Measurements from ENCODE around the gene CGB7.
"Not testable (repeated sequence)": the region's sequence is repeated elsewhere in the genome, so short reads cannot be mapped to it uniquely, and the experiment has no call there.

The CGB7 gene

GRCh38 chr19:49057636-49058234 is at the start of gene CGB7:
TSS of gene CGB7 (minus strand) at chr19:49057749. CDS start at chr19:49055375, 2,374 bp downstream.
- peak; percentile 18 for DNase-seq (ENCODE audit: low spot score)

DNA sequence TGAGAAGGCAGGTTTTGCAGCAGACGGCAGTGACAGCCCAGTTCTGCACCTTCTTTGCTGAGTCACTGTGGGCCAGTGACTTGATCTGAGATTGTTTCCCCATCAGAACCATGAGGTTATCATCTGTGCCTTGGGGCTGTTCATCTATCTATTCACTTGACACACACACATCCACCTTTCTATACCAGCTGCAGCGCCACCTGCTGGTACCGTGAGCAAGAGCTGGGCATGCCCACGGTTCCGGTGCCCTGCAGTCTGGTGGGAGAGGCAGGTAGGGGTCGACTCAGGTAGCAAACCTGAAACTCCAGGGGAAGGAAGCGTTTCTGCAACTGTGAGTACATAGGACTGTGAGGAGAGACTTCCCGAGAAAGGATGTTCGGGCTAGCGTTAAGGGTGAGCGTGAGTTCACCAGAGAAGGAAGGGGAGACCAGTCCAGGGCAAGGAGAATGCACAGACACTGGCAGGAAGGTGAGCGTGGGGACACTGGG is 49.1 kb upstream of the CGB7 start:
- peak; percentile 63 for DNase-seq (ENCODE audit: low spot score)

DNA sequence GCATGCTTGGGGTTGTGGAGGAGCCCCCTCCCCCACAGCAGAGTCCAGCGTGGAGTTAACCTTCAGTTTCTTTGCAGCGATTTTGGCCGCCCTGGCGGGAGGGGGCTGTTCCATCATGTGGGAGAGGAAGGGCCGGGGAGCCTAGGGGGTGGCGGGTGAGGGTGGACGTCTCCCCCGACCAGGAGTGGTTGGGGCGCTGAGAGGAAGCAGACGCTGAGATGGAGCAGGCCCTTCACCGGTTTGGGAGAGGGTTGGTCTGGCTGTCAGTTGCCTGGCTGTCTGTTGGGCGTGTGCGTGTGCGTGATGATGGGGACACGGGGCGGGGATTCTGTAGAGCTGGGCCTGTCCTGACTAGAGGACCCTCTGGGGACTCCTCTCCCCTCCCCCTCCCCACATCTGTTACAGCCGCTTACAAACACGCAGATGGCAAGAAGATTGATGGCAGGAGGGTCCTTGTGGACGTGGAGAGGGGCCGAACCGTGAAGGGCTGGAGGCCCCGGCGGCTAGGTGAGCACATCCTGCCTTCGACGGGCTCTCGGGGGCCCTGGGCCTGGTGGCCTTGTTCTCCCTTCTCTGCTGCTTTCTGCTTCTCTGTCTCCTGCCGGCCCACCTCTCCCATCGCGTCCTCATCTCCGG is 46.8 kb upstream of the CGB7 start:
- DNase-seq (ENCODE audit: low spot score) = no peak

DNA sequence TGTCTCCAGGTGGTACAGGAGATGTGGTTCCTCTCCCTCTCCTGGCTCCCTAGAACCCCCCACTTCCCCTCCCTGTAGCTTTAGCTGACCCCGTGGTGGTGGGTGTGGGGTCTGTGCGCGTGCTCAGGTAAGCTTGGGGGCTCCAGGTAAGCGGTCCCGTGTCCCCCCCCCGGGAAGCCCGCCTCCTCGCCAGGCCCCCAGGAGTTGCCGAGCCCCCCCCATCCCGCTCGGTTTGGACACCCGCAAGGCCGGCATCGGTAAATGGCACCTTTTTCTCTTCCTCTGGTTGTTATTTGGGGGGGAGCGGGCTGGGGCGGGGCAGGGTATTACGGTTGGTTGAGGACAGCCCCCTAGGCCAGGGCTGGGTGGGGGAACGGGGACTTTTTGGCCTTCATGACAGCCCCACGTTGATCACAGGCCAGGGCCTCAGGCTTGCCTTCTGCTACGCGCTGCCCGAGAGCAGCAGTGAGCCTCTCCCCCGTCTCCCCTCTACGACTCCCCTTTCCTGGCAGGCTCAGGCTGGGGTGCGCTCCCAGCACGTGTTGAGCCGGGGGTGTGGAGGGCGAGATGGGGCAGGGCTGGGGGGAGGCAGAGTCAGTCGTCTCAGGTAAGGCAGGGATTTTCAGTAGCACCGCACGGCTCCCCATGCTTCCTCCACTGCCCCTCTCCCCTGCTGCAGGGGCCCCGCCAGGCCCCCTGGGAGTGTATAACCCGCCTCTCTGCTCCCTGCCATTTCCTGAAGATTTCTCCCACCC is 46.0 kb upstream of the CGB7 start:
- DNase-seq (ENCODE audit: low spot score) = no peak

GRCh38 chr19:49102303-49102702 is 44.8 kb upstream of the CGB7 start:
- no peak for DNase-seq (ENCODE audit: low spot score)

GRCh38 chr19:49101160-49101559 is 43.6 kb upstream of the CGB7 start:
- DNase-seq (ENCODE audit: low spot score) = no peak

- no peak for DNase-seq (ENCODE audit: low spot score)
Measured at GRCh38 chr19:49098795-49099194, 41.2 kb upstream of the CGB7 start.

GRCh38 chr19:49097453-49098288 is 40.1 kb upstream of the CGB7 start:
- DNase-seq (ENCODE audit: low spot score) = peak; percentile 83

GRCh38 chr19:49094505-49095482 is 37.2 kb upstream of the CGB7 start:
- DNase-seq (ENCODE audit: low spot score) = no peak

GRCh38 chr19:49092686-49093085 is 35.1 kb upstream of the CGB7 start:
- DNase-seq (ENCODE audit: low spot score) = no peak

DNA sequence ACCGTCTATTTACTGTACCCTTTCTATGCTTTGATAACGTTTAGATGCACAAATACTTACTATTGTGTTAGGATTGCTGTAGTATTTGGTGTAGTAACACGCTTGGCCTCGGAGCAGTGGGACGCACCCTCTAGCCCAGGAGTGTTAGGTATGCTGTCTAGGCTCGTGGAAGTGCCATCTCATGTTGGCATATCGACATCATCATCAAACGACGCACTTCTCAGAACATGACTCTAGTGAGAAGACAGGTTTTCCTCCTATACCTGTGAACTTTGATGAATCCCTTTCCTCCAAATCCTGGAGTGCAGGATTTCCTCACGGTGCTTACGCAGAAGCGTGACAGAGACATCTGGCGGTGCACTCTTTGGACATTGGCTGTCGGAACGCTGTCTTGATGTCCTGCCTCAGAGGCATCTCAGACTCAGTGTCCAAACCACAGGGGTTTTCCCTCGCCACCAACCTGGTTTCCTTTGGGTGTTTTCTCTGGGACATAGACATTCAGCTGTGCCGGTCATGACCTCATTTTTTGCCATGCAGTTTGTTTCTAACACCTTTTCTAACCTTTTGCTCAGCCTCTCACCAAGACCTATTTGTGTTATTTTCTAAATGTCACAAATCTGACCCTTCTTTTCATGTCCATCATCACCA is 34.0 kb upstream of the CGB7 start:
- no peak for DNase-seq (ENCODE audit: low spot score)

DNA sequence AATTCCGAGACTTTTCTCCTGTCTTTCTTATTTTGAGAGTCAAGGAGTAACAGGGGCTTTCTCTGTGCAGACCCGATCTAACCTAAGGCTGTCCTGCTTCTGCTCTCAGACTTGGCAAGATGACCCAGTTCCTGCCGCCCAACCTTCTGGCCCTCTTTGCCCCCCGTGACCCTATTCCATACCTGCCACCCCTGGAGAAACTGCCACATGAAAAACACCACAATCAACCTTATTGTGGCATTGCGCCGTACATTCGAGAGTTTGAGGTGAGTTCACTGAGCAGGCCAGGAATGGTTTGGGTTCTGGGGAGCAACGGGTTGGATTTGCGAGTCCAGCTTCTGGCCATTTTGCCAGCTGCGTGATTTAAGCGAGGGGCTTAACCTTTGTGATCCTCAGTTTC is 28.7 kb upstream of the CGB7 start:
- no peak for DNase-seq (ENCODE audit: low spot score)

GRCh38 chr19:49085868-49086232 is 28.3 kb upstream of the CGB7 start:
- no peak for DNase-seq (ENCODE audit: low spot score)

DNA sequence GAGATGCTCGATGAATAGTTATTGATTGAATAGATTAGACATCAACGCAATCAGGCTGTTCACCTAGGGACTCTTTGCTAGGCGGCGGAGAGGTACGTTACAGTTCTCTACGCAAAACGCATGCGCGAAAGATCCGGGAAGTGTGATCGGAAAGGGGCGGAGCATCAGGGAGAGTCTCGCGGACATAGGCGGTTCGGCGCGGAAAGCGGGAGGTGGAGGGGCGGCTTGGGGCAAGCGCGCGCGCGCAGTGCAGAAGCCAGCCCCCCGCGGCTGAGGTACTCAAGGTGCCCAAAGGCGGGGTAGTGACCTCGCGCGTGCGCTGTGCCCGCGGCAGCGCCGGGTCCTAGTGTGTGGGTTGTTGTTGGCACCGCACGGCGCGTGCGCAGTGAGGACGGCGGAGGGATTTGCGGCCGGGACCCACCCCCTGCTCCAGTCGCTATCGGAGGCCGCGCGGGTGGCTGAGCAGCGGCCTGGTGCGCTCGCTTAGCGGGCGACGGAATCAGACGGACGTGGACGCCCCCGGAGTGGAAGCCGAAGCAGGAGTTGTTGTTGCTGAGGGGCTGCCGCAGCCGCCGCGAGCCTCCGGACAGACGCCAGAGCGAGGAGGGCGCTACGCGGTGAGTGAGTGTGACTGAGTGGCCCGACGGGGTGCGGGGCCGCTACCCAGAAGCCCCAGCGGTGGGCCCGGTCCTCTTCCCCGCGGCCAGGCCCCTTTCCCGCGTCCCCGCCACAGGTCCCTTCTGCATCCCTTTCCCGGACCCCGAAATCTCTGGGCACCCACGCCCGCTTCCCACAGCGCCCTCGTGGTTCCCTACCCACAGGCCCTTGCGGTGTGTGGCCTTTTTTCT is 27.7 kb upstream of the CGB7 start, which contains the start of gene SNRNP70:
TSS of gene SNRNP70 (plus strand) at position 432 of the 848 bp plus-strand sequence. CDS start 964 bp downstream, outside the sequence.
- peak; percentile 100 for DNase-seq (ENCODE audit: low spot score)

- no peak for DNase-seq (ENCODE audit: low spot score)
Measured at GRCh38 chr19:49084206-49085019, 26.9 kb upstream of the CGB7 start.

- DNase-seq (ENCODE audit: low spot score) = no peak
Measured at GRCh38 chr19:49081273-49081672, 23.7 kb upstream of the CGB7 start.

GRCh38 chr19:49080392-49080791 is 22.8 kb upstream of the CGB7 start:
- no peak for DNase-seq (ENCODE audit: low spot score)

DNA sequence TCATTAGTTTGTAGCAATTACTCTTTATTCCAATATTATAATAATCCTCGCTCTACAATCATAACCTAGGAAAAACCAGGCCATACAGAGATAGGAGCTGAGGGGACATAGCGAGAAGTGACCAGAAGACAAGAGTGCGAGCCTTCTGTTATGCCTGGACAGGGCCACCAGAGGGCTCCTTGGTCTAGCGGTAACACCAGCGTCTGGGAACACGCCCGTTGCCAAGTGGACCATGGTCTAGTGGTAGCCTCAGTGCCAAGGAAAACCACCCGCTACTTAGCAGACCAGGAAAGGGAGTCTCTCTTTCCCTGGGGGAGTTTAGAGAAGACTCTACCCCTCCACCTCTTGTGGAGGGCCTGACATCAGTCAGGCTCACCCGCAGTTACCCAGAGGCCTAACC is 17.3 kb upstream of the CGB7 start:
- not testable (repeated sequence) for DNase-seq (ENCODE audit: low spot score)
